B cell (primary cell): Measurements from ENCODE around the gene TMEM50B. TPM values are rescaled to one million over a fixed set of nuclear protein-coding genes. Genes with fewer than 3 reads are reported as not detected.

ENCODE experiments used
- ATAC-seq: fragments of 200-7000 bp; cut with Tn5 transposase; one replicate; pipeline ENCODE4 v1.10.0; 2021; ENCODE audit warnings: low read depth, mild to moderate bottlenecking, moderate number of reproducible peaks, moderate library complexity
- CTCF ChIA-PET: fragments of 350-600 bp; sonication (Branson Sonifier 250); formaldehyde crosslinking; loops from one replicate; lab custom pipeline; 2021; ENCODE audit warnings: antibody characterized with exemption, inconsistent platforms; lab: Charles Lee
- POLR2A ChIA-PET: fragments of 350-600 bp; sonication (Branson Sonifier 250); formaldehyde crosslinking; loops from one replicate; lab custom pipeline; 2021; ENCODE audit warnings: antibody characterized with exemption; lab: Charles Lee
- DNase-seq: peaks from one replicate; pipeline ENCODE4 v3.0.0; 2013
- H2AFZ ChIP-seq: 2 replicates; pipeline ENCODE4 v1.6.1; 2012; ENCODE audit warnings: mild to moderate bottlenecking, low read depth, low read length; ENCODE audit not compliant: insufficient read depth, poor library complexity, severe bottlenecking
- H3K27ac ChIP-seq, 2 donors: 1 replicate in 1 of 2; 2 replicates in 1 of 2; pipeline ENCODE4 v1.5.1; 2012 to 2013; ENCODE audit warnings: low read length in 2 of 2, mild to moderate bottlenecking in 2 of 2, moderate library complexity in 1 of 2
- H3K27me3 ChIP-seq, 4 experiments: fragments of 200-600 bp in 1 of 4; sonication (generic) in 1 of 4; replicated peaks in 1 of 4; 1 replicate in 2 of 4; 2 replicates in 2 of 4; pipeline versions ENCODE4 v1.6.1 to v1.7.0; 2013 to 2016; ENCODE audit warnings: low read length in 3 of 4, mild to moderate bottlenecking in 2 of 4, mixed read lengths in 1 of 4, moderate library complexity in 1 of 4; ENCODE audit not compliant: insufficient read depth in 4 of 4, control insufficient read depth in 3 of 4; ENCODE audit errors: control extremely low read depth in 1 of 4
- H3K36me3 ChIP-seq, 2 experiments: replicated peaks in 1 of 2; 1 replicate in 1 of 2; 2 replicates in 1 of 2; pipeline versions ENCODE4 v1.6.1 to v1.7.1; 2013; ENCODE audit warnings: low read length in 1 of 2; ENCODE audit not compliant: insufficient read depth in 2 of 2, control insufficient read depth in 1 of 2; ENCODE audit errors: control extremely low read depth in 1 of 2, extremely low read depth in 1 of 2
- H3K4me1 ChIP-seq, 2 donors: fragments of 200-600 bp in 1 of 2; sonication (generic) in 1 of 2; 1 replicate in 1 of 2; 2 replicates in 1 of 2; pipeline versions ENCODE4 v1.5.1 to v1.6.1; 2013 to 2017; ENCODE audit warnings: low read length in 2 of 2; ENCODE audit not compliant: control insufficient read depth in 2 of 2, insufficient read depth in 2 of 2
- H3K4me2 ChIP-seq: replicated peaks from 2 replicates; pipeline ENCODE3; 2012; ENCODE audit warnings: mild to moderate bottlenecking, low read depth, low read length; ENCODE audit not compliant: poor library complexity, severe bottlenecking
- H3K4me3 ChIP-seq, 5 experiments: fragments of 200-600 bp in 1 of 5; sonication (generic) in 1 of 5; 1 replicate in 3 of 5; 2 replicates in 2 of 5; pipeline versions ENCODE4 v1.5.1 to v1.7.0; 2011 to 2016; ENCODE audit warnings: low read length in 4 of 5, mild to moderate bottlenecking in 4 of 5, low read depth in 2 of 5, control low read depth in 1 of 5, moderate library complexity in 1 of 5; ENCODE audit not compliant: insufficient read depth in 1 of 5; ENCODE audit errors: control extremely low read depth in 1 of 5, extremely low read depth in 1 of 5
- H3K79me2 ChIP-seq: fragments of 200-600 bp; sonication (generic); one replicate; pipeline ENCODE4 v1.6.0; 2016; ENCODE audit warnings: low read length; ENCODE audit not compliant: control insufficient read depth, insufficient read depth
- H3K9ac ChIP-seq: fragments of 200-600 bp; sonication (generic); 2 replicates; pipeline ENCODE4 v1.6.1; 2017; ENCODE audit warnings: mild to moderate bottlenecking, low read length, moderate library complexity
- H3K9me3 ChIP-seq, 3 donors: one replicate each; pipeline versions ENCODE4 v1.6.1 to v1.7.1; 2013; ENCODE audit warnings: low read length in 2 of 3; ENCODE audit not compliant: control insufficient read depth in 2 of 3, insufficient read depth in 1 of 3; ENCODE audit errors: control extremely low read depth in 1 of 3
- H4K20me1 ChIP-seq: 2 replicates; pipeline ENCODE4 v1.6.0; 2012; ENCODE audit warnings: mild to moderate bottlenecking, low read length; ENCODE audit not compliant: insufficient read depth, control insufficient read depth, poor library complexity, severe bottlenecking
- H3K27ac Mint-ChIP-seq: one replicate; pipeline ENCODE4 v1.8.0; 2021; ENCODE audit warnings: mixed read lengths
- H3K27me3 Mint-ChIP-seq: one replicate; pipeline ENCODE4 v1.8.0; 2021; ENCODE audit warnings: mixed read lengths
- H3K4me1 Mint-ChIP-seq: one replicate; pipeline ENCODE4 v1.8.0; 2021; ENCODE audit warnings: mixed read lengths
- H3K4me3 Mint-ChIP-seq: one replicate; pipeline ENCODE4 v1.8.0; 2021; ENCODE audit warnings: mixed read lengths
- H3K9me3 Mint-ChIP-seq: one replicate; pipeline ENCODE4 v1.8.0; 2022; ENCODE audit warnings: mixed read lengths; ENCODE audit not compliant: insufficient read depth
- EZH2 ChIP-seq: IDR thresholded peaks from 2 replicates; pipeline ENCODE4 v1.6.1; 2012; ENCODE audit warnings: borderline replicate concordance, low read depth, mild to moderate bottlenecking, moderate library complexity, low read length; ENCODE audit not compliant: insufficient read depth, poor library complexity, severe bottlenecking
- WGBS: methylation state at CpG from one replicate; pipeline ENCODE4 v1.1.5; 2013; ENCODE audit warnings: missing lambda C conversion rate; ENCODE audit not compliant: insufficient coverage; 5-methylcytosine and 5-hydroxymethylcytosine counted together
- intact Hi-C: fragments of 100-400 bp; cut with micrococcal nuclease; formaldehyde crosslinking; loops from one replicate; pipeline ENCODE4 v1.10.0; 2022
- polyA plus RNA-seq: library from polyadenylated mRNA; depleted of rRNA; stranded (reverse); fragments of >200 nt; gene quantifications from 2 replicates; pipeline ENCODE4 v1.2.3, GENCODE V29; 2012
- total RNA-seq, 2 donors: library from RNA; stranded (reverse); fragments of 120-200 nt in 1 of 2; gene quantifications; 1 replicate in 1 of 2; 2 replicates in 1 of 2; pipeline versions ENCODE4 v1.2.3 to v1.2.4, GENCODE V29; 2013 to 2022
- TF ChIP-seq, protein P1 (sequence below): fragments of 200-600 bp; IDR thresholded peaks from one replicate; pipeline ENCODE4 v1.8.0; 2022; ENCODE audit warnings: antibody characterized with exemption, mild to moderate bottlenecking

Gene TMEM50B
- total and polyA plus RNA-seq, 2 donors (not counting 1 experiment from before 2014, with no cell fraction given) = 52.6 to 79.5 TPM

DNA sequence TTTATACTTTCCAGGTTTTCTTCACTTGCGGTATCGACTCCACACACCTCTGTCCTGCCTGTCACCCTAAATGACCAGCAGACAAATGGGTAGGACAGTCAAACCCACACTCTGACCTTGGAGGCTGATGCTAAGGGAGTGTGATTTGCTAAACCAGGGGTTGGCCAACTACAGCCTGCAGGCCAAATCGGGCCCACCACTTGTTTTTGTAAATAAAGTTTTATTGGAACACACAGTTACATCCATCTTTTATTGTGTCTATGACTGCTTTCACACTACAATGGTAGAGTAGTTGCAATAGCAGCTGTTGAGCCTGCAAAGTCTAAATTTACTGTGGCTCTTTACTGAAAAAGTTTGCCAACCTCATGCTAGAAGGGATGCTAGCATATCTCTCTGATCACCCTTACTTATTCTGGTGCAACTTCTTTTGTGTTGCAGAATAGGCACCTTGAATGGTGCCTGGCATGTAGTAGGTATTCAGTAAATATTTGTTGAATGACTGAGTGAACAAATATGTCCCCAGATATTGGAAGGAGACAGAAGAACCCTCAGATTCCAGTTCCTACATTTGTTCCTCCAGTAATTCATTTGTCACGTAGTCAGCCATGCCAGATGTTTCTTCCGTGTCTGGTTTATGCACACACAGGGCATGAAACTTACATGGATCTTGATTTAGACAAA lies 57.9 kb downstream of the TMEM50B start:
- Mint-ChIP-seq H3K9me3 (no peaks in the 10 kb centered on the region), H3K27ac (no peak overlapping the region), H3K4me1 (peaks cover 6% of the 10 kb centered on the region), H3K4me3 (no peak overlapping the region), H3K27me3 (no peaks in the 10 kb centered on the region)
- DNase-seq (no peak), ATAC-seq (no peak)
- Histone ChIP-seq H3K36me3 (peaks cover 20 to 73% of the 10 kb centered on the region in 2 experiments), H3K79me2 (peaks cover 91% of the 10 kb centered on the region), H3K9ac (no peak overlapping the region), H3K4me3 (no peak overlapping the region), H3K4me1 (no peaks in the 10 kb centered on the region), H4K20me1 (peaks cover 63% of the 10 kb centered on the region), H3K9me3 (no peaks in the 10 kb centered on the region), H3K27ac (no peak overlapping the region), H3K27me3 (no peaks in the 10 kb centered on the region), H3K4me2 (no peak overlapping the region), H2AFZ (no peak overlapping the region)
- CTCF ChIA-PET = interaction anchor here (2.7 kb wide), 1 partner anchor 61 kb away, joined by 12 read pairs; no protein-coding TSS in a partner anchor
- POLR2A ChIA-PET = no interaction called here
- no peak for TF ChIP-seq EZH2
- TF ChIP-seq, protein P1, sequence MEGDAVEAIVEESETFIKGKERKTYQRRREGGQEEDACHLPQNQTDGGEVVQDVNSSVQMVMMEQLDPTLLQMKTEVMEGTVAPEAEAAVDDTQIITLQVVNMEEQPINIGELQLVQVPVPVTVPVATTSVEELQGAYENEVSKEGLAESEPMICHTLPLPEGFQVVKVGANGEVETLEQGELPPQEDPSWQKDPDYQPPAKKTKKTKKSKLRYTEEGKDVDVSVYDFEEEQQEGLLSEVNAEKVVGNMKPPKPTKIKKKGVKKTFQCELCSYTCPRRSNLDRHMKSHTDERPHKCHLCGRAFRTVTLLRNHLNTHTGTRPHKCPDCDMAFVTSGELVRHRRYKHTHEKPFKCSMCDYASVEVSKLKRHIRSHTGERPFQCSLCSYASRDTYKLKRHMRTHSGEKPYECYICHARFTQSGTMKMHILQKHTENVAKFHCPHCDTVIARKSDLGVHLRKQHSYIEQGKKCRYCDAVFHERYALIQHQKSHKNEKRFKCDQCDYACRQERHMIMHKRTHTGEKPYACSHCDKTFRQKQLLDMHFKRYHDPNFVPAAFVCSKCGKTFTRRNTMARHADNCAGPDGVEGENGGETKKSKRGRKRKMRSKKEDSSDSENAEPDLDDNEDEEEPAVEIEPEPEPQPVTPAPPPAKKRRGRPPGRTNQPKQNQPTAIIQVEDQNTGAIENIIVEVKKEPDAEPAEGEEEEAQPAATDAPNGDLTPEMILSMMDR = no peak
- intact Hi-C loops = no loop called here
- WGBS = no CpG with 5 or more reads among the region's 5 CpGs

DNA sequence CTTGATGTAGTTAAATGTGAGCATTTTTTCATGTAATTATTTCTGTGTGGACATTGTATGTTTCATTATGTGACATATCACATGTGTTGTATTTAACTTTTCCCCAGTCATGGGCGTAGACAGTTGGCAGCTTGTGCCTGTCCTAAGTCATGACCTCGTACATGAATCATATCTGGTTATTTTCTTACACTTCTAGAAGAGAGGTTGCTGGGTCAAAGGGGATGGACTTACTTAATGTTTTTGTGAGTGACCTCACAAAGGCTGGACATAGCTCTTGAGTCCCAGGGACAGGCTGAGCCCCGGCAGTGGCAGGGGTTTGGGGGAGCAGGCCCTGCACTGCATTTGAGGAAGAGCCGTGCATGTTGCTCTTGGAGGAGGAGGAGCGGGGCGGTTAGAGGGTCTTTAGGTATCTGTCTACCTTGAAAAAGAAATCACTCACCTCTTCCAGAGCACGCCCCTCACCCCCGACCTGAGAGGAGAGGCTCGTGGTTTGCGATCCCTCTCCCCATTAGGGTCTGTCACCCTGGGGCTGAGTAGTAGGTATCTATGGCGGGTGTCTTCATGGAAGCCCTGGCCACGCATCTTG lies 60.1 kb downstream of the TMEM50B start:
- Histone ChIP-seq H2AFZ (no peak overlapping the region), H3K4me2 (no peak overlapping the region), H3K79me2 (peaks cover 98% of the 10 kb centered on the region), H3K27ac (peak overlapping the region in 1 of 2 donors; percentile 28), H3K9me3 (no peaks in the 10 kb centered on the region), H4K20me1 (peaks cover 71% of the 10 kb centered on the region), H3K9ac (no peak overlapping the region), H3K27me3 (no peaks in the 10 kb centered on the region), H3K36me3 (peaks cover 16 to 77% of the 10 kb centered on the region in 2 experiments), H3K4me1 (no peaks in the 10 kb centered on the region), H3K4me3 (no peak overlapping the region)
- TF ChIP-seq, protein P1 = no peak
- no peak for TF ChIP-seq EZH2
- CTCF ChIA-PET = interaction anchor here (2.7 kb wide), 1 partner anchor 59 kb away, joined by 12 read pairs; no protein-coding TSS in a partner anchor
- Mint-ChIP-seq H3K4me1 (peaks cover 12% of the 10 kb centered on the region), H3K9me3 (no peaks in the 10 kb centered on the region), H3K27ac (peak overlapping the region; percentile 41), H3K27me3 (no peaks in the 10 kb centered on the region), H3K4me3 (no peak overlapping the region)
- WGBS = 81% methylated on average over 4 of the region's 12 CpGs
- DNase-seq (no peak), ATAC-seq (no peak)
- POLR2A ChIA-PET = no interaction called here
- intact Hi-C loops = loop anchor here (2.0 kb wide), 1 partner anchor 15 kb away; no protein-coding TSS in a partner anchor
